Karpas-422 (cell line): ENCODE data around the gene SPTA1. TPM values are rescaled to one million over a fixed set of nuclear protein-coding genes. Genes with fewer than 3 reads are reported as not detected.

Experiments used
- DNase-seq: peaks from one replicate; pipeline ENCODE4 v3.0.0-alpha.2; 2015
- H2AFZ ChIP-seq: fragments of 200-600 bp; sonication (generic); 2 replicates; pipeline ENCODE4 v1.6.1; 2014; ENCODE audit warnings: antibody characterized with exemption, low read length, mixed read lengths
- H3K27ac ChIP-seq: fragments of 200-600 bp; sonication (generic); 2 replicates; pipeline ENCODE4 v1.5.1; 2014; ENCODE audit warnings: mild to moderate bottlenecking, low read length, moderate library complexity
- H3K27me3 ChIP-seq: fragments of 200-600 bp; sonication (generic); 2 replicates; pipeline ENCODE4 v1.6.1; 2014; ENCODE audit warnings: low read length, mixed read lengths
- H3K36me3 ChIP-seq: fragments of 200-600 bp; sonication (generic); 2 replicates; pipeline ENCODE4 v1.6.1; 2014; ENCODE audit warnings: low read length, mixed read lengths; ENCODE audit not compliant: insufficient read depth
- H3K4me1 ChIP-seq: fragments of 200-600 bp; sonication (generic); 2 replicates; pipeline ENCODE4 v1.6.1; 2014; ENCODE audit warnings: mild to moderate bottlenecking, low read length, mixed read lengths
- H3K4me2 ChIP-seq: fragments of 200-600 bp; sonication (generic); 2 replicates; pipeline ENCODE4 v1.6.1; 2014; ENCODE audit warnings: low read length, low read depth, mild to moderate bottlenecking; ENCODE audit not compliant: poor library complexity, severe bottlenecking
- H3K4me3 ChIP-seq: fragments of 200-600 bp; sonication (generic); 2 replicates; pipeline ENCODE4 v1.5.1; 2014; ENCODE audit warnings: mild to moderate bottlenecking, antibody characterized with exemption, low read length, mixed read lengths
- H3K79me2 ChIP-seq: fragments of 200-600 bp; sonication (generic); 2 replicates; pipeline ENCODE4 v1.6.1; 2014; ENCODE audit warnings: mild to moderate bottlenecking, low read length, mixed read lengths
- H3K9ac ChIP-seq: fragments of 200-600 bp; sonication (generic); 2 replicates; pipeline ENCODE4 v1.6.0; 2014; ENCODE audit warnings: low read length
- H3K9me2 ChIP-seq: fragments of 200-600 bp; sonication (generic), shearing (Covaris generic); replicated peaks from 2 replicates; pipeline ENCODE4 v1.6.0; 2014; ENCODE audit warnings: mild to moderate bottlenecking, low read length, moderate library complexity; ENCODE audit not compliant: insufficient read depth
- H3K9me3 ChIP-seq: fragments of 300-700, 200-600 bp; sonication (generic); 2 replicates; pipeline ENCODE4 v1.6.1; 2014; ENCODE audit warnings: low read length, mixed read lengths
- H4K20me1 ChIP-seq: fragments of 200-600 bp; sonication (generic); 2 replicates; pipeline ENCODE4 v1.6.1; 2014; ENCODE audit warnings: mild to moderate bottlenecking, antibody characterized with exemption, low read length, low read depth; ENCODE audit not compliant: insufficient read depth
- total RNA-seq: library from RNA; depleted of rRNA; stranded (reverse); fragments of >200 nt; shearing (Covaris generic); gene quantifications from 2 replicates; pipeline ENCODE4 v1.2.3, GENCODE V29; 2014; ENCODE audit warnings: low replicate concordance; rRNA removed

The SPTA1 gene
- not detected in 2 replicates for total RNA-seq

- H3K9ac ChIP-seq: no peak within 1 kb of the TSS
- no peak within 1 kb of the TSS for H2AFZ ChIP-seq
- no peak within 1 kb of the TSS for H3K27ac ChIP-seq
These were observed at the start of gene SPTA1 for GRCh38 chr1:158686111-158687009. Gene SPTA1 (minus strand): TSS chr1:158686715. CDS start chr1:158686517, 198 bp downstream.

GRCh38 chr1:158735848-158736247 lies 49.3 kb upstream of the SPTA1 start:
- no peaks in the 10 kb centered on the region for H3K9me3 ChIP-seq
- no peaks in the 10 kb centered on the region for H3K9me2 ChIP-seq
- no peak overlapping the region for H2AFZ ChIP-seq
- DNase-seq: no peak
- H3K79me2 ChIP-seq: no peaks in the 10 kb centered on the region
- no peak overlapping the region for H3K9ac ChIP-seq
- H3K4me2 ChIP-seq: no peak overlapping the region
- peaks cover 5% of the 10 kb centered on the region; the same call in 1 of the 2 replicates for H3K4me1 ChIP-seq
- H3K4me3 ChIP-seq: no peak overlapping the region
- no peaks in the 10 kb centered on the region for H3K27me3 ChIP-seq
- H3K27ac ChIP-seq: no peak overlapping the region
- H3K36me3 ChIP-seq: no peaks in the 10 kb centered on the region
- no peaks in the 10 kb centered on the region for H4K20me1 ChIP-seq

More at GRCh38 chr1:158686111-158687009, at the start of gene SPTA1:
- no peak for DNase-seq
- Histone ChIP-seq H4K20me1 (no peaks in the 10 kb centered on the region), H3K4me1 (no peaks in the 10 kb centered on the region), H3K36me3 (no peaks in the 10 kb centered on the region), H3K9me3 (no peaks in the 10 kb centered on the region), H3K4me2 (no peak within 1 kb of the TSS), H3K27me3 (no peaks in the 10 kb centered on the region), H3K4me3 (no peak within 1 kb of the TSS), H3K9me2 (no peaks in the 10 kb centered on the region), H3K79me2 (no peaks in the 10 kb centered on the region)

DNA sequence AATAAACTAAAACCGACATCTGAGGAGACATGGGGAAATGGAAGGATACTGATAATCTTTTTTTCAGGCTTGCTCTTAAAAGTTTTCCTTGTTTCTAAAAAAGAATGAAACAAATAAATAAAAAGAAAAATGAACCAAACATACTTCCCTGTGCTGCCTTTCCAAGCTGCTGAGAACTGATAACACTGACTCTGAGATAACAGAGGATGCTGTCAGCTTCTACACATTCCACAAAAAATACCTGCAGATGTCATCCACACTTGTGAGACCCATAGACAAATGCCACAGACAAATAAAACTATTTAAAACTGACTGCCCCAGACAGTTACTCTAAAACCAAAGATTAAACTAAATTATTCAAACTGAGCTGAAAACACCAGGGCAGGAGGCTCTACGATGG lies 46.0 kb upstream of the SPTA1 start:
- no peak for DNase-seq
- Histone ChIP-seq H3K36me3 (no peaks in the 10 kb centered on the region), H3K9me3 (no peaks in the 10 kb centered on the region), H3K4me2 (no peak overlapping the region), H3K9ac (no peak overlapping the region), H2AFZ (no peak overlapping the region), H3K79me2 (no peaks in the 10 kb centered on the region), H3K9me2 (no peaks in the 10 kb centered on the region), H3K27ac (no peak overlapping the region), H4K20me1 (no peaks in the 10 kb centered on the region), H3K4me3 (no peak overlapping the region), H3K4me1 (peaks cover 5% of the 10 kb centered on the region; the same call in 1 of the 2 replicates), H3K27me3 (no peaks in the 10 kb centered on the region)

DNA sequence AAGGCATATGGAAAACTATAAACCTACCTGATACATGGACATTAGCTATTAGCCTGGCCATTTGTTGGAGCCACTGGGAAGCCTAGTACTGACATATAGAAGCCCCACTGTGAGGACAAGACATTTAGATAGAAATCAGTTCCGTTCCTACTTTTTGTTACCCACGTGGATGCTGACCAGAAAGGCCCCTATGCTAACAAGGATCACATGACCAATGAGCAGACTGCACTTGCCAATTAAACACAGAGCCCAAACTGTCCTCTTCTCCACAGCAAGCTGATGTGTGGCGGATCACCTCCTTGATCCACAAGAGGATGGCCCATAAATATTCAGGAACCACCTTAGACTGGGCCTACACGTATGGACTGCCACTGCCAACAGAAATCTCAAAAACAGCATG lies 45.2 kb upstream of the SPTA1 start:
- Histone ChIP-seq H3K4me2 (no peak overlapping the region), H3K9me3 (no peaks in the 10 kb centered on the region), H3K9ac (no peak overlapping the region), H3K27ac (no peak overlapping the region), H3K4me3 (no peak overlapping the region), H3K4me1 (peaks cover 5% of the 10 kb centered on the region; the same call in 1 of the 2 replicates), H3K79me2 (no peaks in the 10 kb centered on the region), H3K36me3 (no peaks in the 10 kb centered on the region), H2AFZ (no peak overlapping the region), H4K20me1 (no peaks in the 10 kb centered on the region), H3K27me3 (no peaks in the 10 kb centered on the region), H3K9me2 (no peaks in the 10 kb centered on the region)
- no peak for DNase-seq

DNA sequence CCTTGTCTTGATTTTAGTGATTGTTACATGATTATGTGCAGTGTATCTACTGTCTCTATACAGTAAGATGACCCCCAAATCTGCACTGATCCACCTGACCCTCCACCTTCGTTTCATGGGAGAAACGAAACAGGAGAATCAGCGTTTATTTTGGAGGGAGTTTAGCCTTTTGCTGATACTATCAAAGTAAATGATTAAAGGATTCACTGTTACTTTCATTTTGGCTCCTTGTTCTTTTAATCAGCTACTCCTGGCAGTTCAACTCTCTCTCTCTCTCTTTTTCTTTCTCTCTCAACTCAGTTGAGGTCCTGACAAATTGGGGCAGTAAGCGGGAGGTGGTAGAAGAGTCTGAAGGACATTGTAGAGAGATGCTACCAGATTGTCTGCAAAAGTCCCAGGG lies 43.9 kb upstream of the SPTA1 start:
- H3K79me2 ChIP-seq: no peaks in the 10 kb centered on the region
- no peaks in the 10 kb centered on the region for H3K36me3 ChIP-seq

GRCh38 chr1:158728510-158729225 lies 42.2 kb upstream of the SPTA1 start:
- no peak overlapping the region for H3K27ac ChIP-seq
- H2AFZ ChIP-seq: no peak overlapping the region

More for the DNA sequence above, 43.9 kb upstream of the SPTA1 start:
- Histone ChIP-seq H4K20me1 (no peaks in the 10 kb centered on the region), H3K4me1 (no peaks in the 10 kb centered on the region), H3K4me3 (no peak overlapping the region), H3K9me3 (no peaks in the 10 kb centered on the region), H3K9ac (no peak overlapping the region), H2AFZ (no peak overlapping the region), H3K27ac (no peak overlapping the region), H3K9me2 (no peaks in the 10 kb centered on the region), H3K27me3 (no peaks in the 10 kb centered on the region), H3K4me2 (no peak overlapping the region)
- no peak for DNase-seq

DNA sequence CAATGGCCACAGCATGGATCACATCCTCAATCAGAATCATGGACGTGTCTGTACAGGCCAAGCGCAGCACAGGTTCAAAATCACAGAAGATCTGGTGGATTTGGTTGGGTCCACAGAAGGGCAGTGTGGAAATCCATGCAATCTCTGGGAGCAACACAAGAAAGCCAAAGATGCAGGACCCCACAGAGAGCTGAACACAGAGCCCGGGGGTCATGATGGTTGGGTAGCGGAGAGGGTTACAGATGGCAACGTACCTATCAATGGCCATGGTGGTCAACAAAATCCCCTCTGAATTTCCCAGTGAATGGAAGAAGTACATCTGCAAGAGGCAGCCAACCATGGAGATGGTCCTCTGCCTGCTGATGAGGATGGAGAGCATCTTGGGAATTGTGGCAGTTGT lies 37.9 kb upstream of the SPTA1 start:
- H3K4me2 ChIP-seq: no peak overlapping the region
- no peaks in the 10 kb centered on the region for H3K79me2 ChIP-seq
- DNase-seq: no peak
- no peak overlapping the region for H3K9ac ChIP-seq
- H3K9me2 ChIP-seq: no peaks in the 10 kb centered on the region
- no peaks in the 10 kb centered on the region for H4K20me1 ChIP-seq
- no peak overlapping the region for H3K4me3 ChIP-seq
- H3K27ac ChIP-seq: no peak overlapping the region
- H3K27me3 ChIP-seq: no peaks in the 10 kb centered on the region
- H2AFZ ChIP-seq: no peak overlapping the region
- no peaks in the 10 kb centered on the region for H3K36me3 ChIP-seq
- no peaks in the 10 kb centered on the region for H3K4me1 ChIP-seq
- no peaks in the 10 kb centered on the region for H3K9me3 ChIP-seq

More at GRCh38 chr1:158728510-158729225, 42.2 kb upstream of the SPTA1 start:
- no peaks in the 10 kb centered on the region for H3K79me2 ChIP-seq
- no peak for DNase-seq
- H3K9me2 ChIP-seq: no peaks in the 10 kb centered on the region
- no peaks in the 10 kb centered on the region for H3K9me3 ChIP-seq
- H3K27me3 ChIP-seq: no peaks in the 10 kb centered on the region
- no peak overlapping the region for H3K4me3 ChIP-seq
- no peaks in the 10 kb centered on the region for H3K36me3 ChIP-seq
- no peak overlapping the region for H3K9ac ChIP-seq
- H3K4me2 ChIP-seq: no peak overlapping the region
- H3K4me1 ChIP-seq: no peaks in the 10 kb centered on the region
- H4K20me1 ChIP-seq: no peaks in the 10 kb centered on the region

- no peak for DNase-seq
- H3K9me3 ChIP-seq: no peaks in the 10 kb centered on the region
- H3K4me1 ChIP-seq: no peaks in the 10 kb centered on the region
- no peak within 1 kb of the TSS for H3K27ac ChIP-seq
- H3K4me2 ChIP-seq: no peak within 1 kb of the TSS
- no peaks in the 10 kb centered on the region for H3K9me2 ChIP-seq
- no peak within 1 kb of the TSS for H2AFZ ChIP-seq
- no peaks in the 10 kb centered on the region for H3K79me2 ChIP-seq
- no peaks in the 10 kb centered on the region for H4K20me1 ChIP-seq
- no peaks in the 10 kb centered on the region for H3K27me3 ChIP-seq
- no peak within 1 kb of the TSS for H3K9ac ChIP-seq
- no peak within 1 kb of the TSS for H3K4me3 ChIP-seq
- no peaks in the 10 kb centered on the region for H3K36me3 ChIP-seq
These were observed 34.1 kb upstream of the SPTA1 start, which contains the start of gene OR6K3 for GRCh38 chr1:158720620-158721019. Gene OR6K3 (minus strand): TSS chr1:158720720. CDS start chr1:158718115, 2,605 bp downstream.
